GM12878 (cell line): Measurements from ENCODE around the gene GPR31.

Experiments
- ATF3 ChIP-seq: IDR thresholded peaks from 2 replicates; pipeline ENCODE4 v1.6.1; 2011; ENCODE audit warnings: low read depth, mild to moderate bottlenecking, low read length, moderate library complexity, borderline replicate concordance; ENCODE audit errors: extremely low read depth
- ELK1 ChIP-seq: IDR thresholded peaks from 2 replicates; pipeline ENCODE4 v1.6.1; 2012; ENCODE audit warnings: low read depth, low read length, improper control_type of control experiment
- EZH2 ChIP-seq: IDR thresholded peaks from 2 replicates; pipeline ENCODE4 v1.6.1; 2012; ENCODE audit warnings: low read depth, mild to moderate bottlenecking, control low read depth, inconsistent platforms, low read length, borderline replicate concordance; ENCODE audit not compliant: control insufficient read depth
- FOXM1 ChIP-seq: IDR thresholded peaks from 2 replicates; pipeline ENCODE4 v1.6.1; 2012; ENCODE audit warnings: low read depth, mild to moderate bottlenecking, inconsistent platforms, low read length, moderate library complexity
- ZBTB4 ChIP-seq: fragments of 450-650 bp; formaldehyde crosslinking; IDR thresholded peaks from 2 replicates; pipeline ENCODE4 v1.4.0; 2022; ENCODE audit warnings: mild to moderate bottlenecking, moderate library complexity

- TF ChIP-seq ZBTB4 (CRISPR knock-in tag), result no peak
- TF ChIP-seq EZH2, result no peak
- TF ChIP-seq ATF3, result no peak
- no peak for TF ChIP-seq FOXM1
- TF ChIP-seq ELK1, result no peak
Observed at GRCh38 chr6:167122041-167122826, 35.5 kb downstream of the GPR31 start.
